GM12873 (cell line): ENCODE measurements around the gene DGCR2.

Source experiments
- CTCF ChIP-seq: IDR thresholded peaks from 2 replicates; pipeline ENCODE4 v1.5.1; 2012; ENCODE audit warnings: low read depth, mild to moderate bottlenecking, moderate library complexity, low read length, control low read depth; ENCODE audit not compliant: insufficient read depth; ENCODE audit errors: missing control alignments

The DGCR2 gene

GRCh38 chr22:19122143-19122751, at the start of gene DGCR2:
DGCR2 (minus strand) TSS chr22:19122412; CDS start chr22:19122206, 206 bp downstream.
- TF ChIP-seq CTCF = no peak

GRCh38 chr22:19169947-19170318, 47.7 kb upstream of the DGCR2 start:
- TF ChIP-seq CTCF = no peak

- no peak for TF ChIP-seq CTCF
These were observed 47.1 kb upstream of the DGCR2 start for GRCh38 chr22:19169002-19169946.

GRCh38 chr22:19168088-19168890, 46.1 kb upstream of the DGCR2 start:
- no peak for TF ChIP-seq CTCF

GRCh38 chr22:19167106-19167869, 45.1 kb upstream of the DGCR2 start:
- TF ChIP-seq CTCF = no peak

- TF ChIP-seq CTCF = no peak
These were observed 44.2 kb upstream of the DGCR2 start for GRCh38 chr22:19166421-19166820.
